ENCODE measurements around the gene FCAMR. TPM values are rescaled to one million over a fixed set of nuclear protein-coding genes. Genes with fewer than 3 reads are reported as not detected.

The FCAMR gene
- total and polyA plus RNA-seq, 4 donors: 0.14 to 0.59 (median 0.39) TPM

DNA sequence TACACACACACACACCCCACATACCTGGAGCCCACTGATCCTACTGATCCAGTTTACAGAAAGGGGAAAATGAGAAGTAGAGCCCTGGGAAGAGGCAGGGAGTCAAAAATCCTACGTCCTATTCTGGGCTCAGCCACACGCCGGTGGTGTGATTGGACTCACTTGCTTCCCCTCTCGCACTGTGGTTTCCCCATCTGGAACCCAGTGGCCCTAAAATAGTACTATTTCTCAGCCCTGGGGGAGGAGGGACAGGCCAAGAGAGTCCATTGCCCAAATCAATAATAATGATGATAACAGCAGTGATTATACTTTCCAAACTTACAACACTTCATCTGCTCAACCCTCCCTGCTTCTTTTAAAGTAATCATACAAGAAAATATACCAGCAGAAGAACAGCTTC, 21.1 kb downstream of the FCAMR start:
- peak overlapping the region; percentile 23 to 28 for H3K27ac ChIP-seq (ENCODE audit: low read depth in 1 of 2, low read length in 2 of 2)
- no peak overlapping the region for H3K9ac ChIP-seq (ENCODE audit: low read depth in 1 of 2, low read length in 2 of 2)
- no peaks in the 10 kb centered on the region for H3K36me3 ChIP-seq (ENCODE audit: control insufficient read depth in 4 of 4, insufficient read depth in 3 of 4, low read depth in 1 of 4, low read length in 3 of 4)
- H3K9me3 ChIP-seq (ENCODE audit: control insufficient read depth in 4 of 4, low read length in 3 of 4): peaks cover 0 to 2% (median 0%) of the 10 kb centered on the region in 4 donors
- no peak for DNase-seq (ENCODE audit: low spot score)
- peaks cover 18 to 79% (median 60%) of the 10 kb centered on the region in 4 donors for H3K4me1 ChIP-seq (ENCODE audit: control insufficient read depth in 4 of 4, insufficient read depth in 4 of 4, low read length in 3 of 4)
- no peak overlapping the region for H3K4me3 ChIP-seq (ENCODE audit: low read depth in 1 of 3, low read length in 3 of 3)
- H3K27me3 ChIP-seq (ENCODE audit: control insufficient read depth in 4 of 4, insufficient read depth in 4 of 4, low read length in 3 of 4): no peaks in the 10 kb centered on the region
- WGBS: 29% methylated on average over 4 of the region's 4 CpGs
- TF ChIP-seq FOXA2 (IDR thresholded peaks at IDR 0.05) (peak; percentile 40), SP1 (IDR thresholded peaks at IDR 0.05) (peak; percentile 76), HNF4G (IDR thresholded peaks at IDR 0.05) (peak; percentile 32), RAD21 (IDR thresholded peaks at IDR 0.05) (peak in 1 of 2 donors; percentile 15), YY1 (IDR thresholded peaks at IDR 0.05) (peak; percentile 68), NR2F2 (IDR thresholded peaks at IDR 0.05) (no peak), GABPA (IDR thresholded peaks at IDR 0.05 in 1 of 2, conservative IDR thresholded peaks at IDR 0.05 in 1 of 2) (no peak), JUND (IDR thresholded peaks at IDR 0.05) (peak; percentile 60 to 83), RXRA (IDR thresholded peaks at IDR 0.05) (peak; percentile 87 to 93), FOXA1 (IDR thresholded peaks at IDR 0.05) (no peak), TAF1 (conservative IDR thresholded peaks at IDR 0.05) (no peak), EGR1 (IDR thresholded peaks at IDR 0.05; ENCODE audit: low read depth in 2 of 2) (peak in 1 of 2 donors; percentile 41), HNF4A (conservative IDR thresholded peaks at IDR 0.05) (peak; percentile 79 to 83)
- TF ChIP-seq, protein P1, sequence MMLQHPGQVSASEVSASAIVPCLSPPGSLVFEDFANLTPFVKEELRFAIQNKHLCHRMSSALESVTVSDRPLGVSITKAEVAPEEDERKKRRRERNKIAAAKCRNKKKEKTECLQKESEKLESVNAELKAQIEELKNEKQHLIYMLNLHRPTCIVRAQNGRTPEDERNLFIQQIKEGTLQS (IDR thresholded peaks at IDR 0.05): peak; percentile 44
- TF ChIP-seq, protein P2, sequence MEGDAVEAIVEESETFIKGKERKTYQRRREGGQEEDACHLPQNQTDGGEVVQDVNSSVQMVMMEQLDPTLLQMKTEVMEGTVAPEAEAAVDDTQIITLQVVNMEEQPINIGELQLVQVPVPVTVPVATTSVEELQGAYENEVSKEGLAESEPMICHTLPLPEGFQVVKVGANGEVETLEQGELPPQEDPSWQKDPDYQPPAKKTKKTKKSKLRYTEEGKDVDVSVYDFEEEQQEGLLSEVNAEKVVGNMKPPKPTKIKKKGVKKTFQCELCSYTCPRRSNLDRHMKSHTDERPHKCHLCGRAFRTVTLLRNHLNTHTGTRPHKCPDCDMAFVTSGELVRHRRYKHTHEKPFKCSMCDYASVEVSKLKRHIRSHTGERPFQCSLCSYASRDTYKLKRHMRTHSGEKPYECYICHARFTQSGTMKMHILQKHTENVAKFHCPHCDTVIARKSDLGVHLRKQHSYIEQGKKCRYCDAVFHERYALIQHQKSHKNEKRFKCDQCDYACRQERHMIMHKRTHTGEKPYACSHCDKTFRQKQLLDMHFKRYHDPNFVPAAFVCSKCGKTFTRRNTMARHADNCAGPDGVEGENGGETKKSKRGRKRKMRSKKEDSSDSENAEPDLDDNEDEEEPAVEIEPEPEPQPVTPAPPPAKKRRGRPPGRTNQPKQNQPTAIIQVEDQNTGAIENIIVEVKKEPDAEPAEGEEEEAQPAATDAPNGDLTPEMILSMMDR (IDR thresholded peaks at IDR 0.05; ENCODE audit: low read depth, low read length, missing input control): no peak
- TF ChIP-seq, protein P3, sequence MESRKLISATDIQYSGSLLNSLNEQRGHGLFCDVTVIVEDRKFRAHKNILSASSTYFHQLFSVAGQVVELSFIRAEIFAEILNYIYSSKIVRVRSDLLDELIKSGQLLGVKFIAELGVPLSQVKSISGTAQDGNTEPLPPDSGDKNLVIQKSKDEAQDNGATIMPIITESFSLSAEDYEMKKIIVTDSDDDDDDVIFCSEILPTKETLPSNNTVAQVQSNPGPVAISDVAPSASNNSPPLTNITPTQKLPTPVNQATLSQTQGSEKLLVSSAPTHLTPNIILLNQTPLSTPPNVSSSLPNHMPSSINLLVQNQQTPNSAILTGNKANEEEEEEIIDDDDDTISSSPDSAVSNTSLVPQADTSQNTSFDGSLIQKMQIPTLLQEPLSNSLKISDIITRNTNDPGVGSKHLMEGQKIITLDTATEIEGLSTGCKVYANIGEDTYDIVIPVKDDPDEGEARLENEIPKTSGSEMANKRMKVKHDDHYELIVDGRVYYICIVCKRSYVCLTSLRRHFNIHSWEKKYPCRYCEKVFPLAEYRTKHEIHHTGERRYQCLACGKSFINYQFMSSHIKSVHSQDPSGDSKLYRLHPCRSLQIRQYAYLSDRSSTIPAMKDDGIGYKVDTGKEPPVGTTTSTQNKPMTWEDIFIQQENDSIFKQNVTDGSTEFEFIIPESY (IDR thresholded peaks at IDR 0.05): peak; percentile 65
- TF ChIP-seq, protein P4, sequence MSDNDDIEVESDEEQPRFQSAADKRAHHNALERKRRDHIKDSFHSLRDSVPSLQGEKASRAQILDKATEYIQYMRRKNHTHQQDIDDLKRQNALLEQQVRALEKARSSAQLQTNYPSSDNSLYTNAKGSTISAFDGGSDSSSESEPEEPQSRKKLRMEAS (IDR thresholded peaks at IDR 0.05): peak; percentile 66
- TF ChIP-seq, protein P5, sequence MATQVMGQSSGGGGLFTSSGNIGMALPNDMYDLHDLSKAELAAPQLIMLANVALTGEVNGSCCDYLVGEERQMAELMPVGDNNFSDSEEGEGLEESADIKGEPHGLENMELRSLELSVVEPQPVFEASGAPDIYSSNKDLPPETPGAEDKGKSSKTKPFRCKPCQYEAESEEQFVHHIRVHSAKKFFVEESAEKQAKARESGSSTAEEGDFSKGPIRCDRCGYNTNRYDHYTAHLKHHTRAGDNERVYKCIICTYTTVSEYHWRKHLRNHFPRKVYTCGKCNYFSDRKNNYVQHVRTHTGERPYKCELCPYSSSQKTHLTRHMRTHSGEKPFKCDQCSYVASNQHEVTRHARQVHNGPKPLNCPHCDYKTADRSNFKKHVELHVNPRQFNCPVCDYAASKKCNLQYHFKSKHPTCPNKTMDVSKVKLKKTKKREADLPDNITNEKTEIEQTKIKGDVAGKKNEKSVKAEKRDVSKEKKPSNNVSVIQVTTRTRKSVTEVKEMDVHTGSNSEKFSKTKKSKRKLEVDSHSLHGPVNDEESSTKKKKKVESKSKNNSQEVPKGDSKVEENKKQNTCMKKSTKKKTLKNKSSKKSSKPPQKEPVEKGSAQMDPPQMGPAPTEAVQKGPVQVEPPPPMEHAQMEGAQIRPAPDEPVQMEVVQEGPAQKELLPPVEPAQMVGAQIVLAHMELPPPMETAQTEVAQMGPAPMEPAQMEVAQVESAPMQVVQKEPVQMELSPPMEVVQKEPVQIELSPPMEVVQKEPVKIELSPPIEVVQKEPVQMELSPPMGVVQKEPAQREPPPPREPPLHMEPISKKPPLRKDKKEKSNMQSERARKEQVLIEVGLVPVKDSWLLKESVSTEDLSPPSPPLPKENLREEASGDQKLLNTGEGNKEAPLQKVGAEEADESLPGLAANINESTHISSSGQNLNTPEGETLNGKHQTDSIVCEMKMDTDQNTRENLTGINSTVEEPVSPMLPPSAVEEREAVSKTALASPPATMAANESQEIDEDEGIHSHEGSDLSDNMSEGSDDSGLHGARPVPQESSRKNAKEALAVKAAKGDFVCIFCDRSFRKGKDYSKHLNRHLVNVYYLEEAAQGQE (IDR thresholded peaks at IDR 0.05): peak; percentile 54
